Right lobe of liver (tissue), 6 donors: ENCODE results near the gene MCM8. TPM values are rescaled to one million over a fixed set of nuclear protein-coding genes. Genes with fewer than 3 reads are reported as not detected.

Source experiments
- ATAC-seq, 4 donors: fragments of 200-7000 bp; cut with Tn5 transposase; one replicate each; pipeline ENCODE4 v1.9.1; 2020; ENCODE audit warnings: mild to moderate bottlenecking in 4 of 4, moderate library complexity in 4 of 4
- DNase-seq, 3 donors: peaks; one replicate each; pipeline ENCODE4 v3.0.0-alpha.2; 2020
- H3K27ac ChIP-seq, 3 donors: fragments of 200-600 bp; one replicate each; pipeline ENCODE4 v1.8.0; 2022
- H3K27me3 ChIP-seq, 2 donors: fragments of 200-600 bp; one replicate each; pipeline ENCODE4 v1.8.0; 2022
- H3K36me3 ChIP-seq, 4 donors: fragments of 200-600 bp; sonication (generic) in 1 of 4; one replicate each; pipeline versions ENCODE4 v1.5.1 to v1.8.0; 2017 to 2022; ENCODE audit warnings: control low read depth in 1 of 4
- H3K4me1 ChIP-seq, 4 donors: fragments of 200-600 bp; sonication (generic) in 1 of 4; one replicate each; pipeline versions ENCODE4 v1.5.1 to v1.8.0; 2017 to 2022; ENCODE audit warnings: control low read depth in 1 of 4
- H3K4me3 ChIP-seq, 3 donors: fragments of 200-600 bp; one replicate each; pipeline ENCODE4 v1.8.0; 2022
- H3K9me3 ChIP-seq, 4 donors: fragments of 200-600 bp; sonication (generic) in 1 of 4; one replicate each; pipeline versions ENCODE4 v1.5.1 to v1.8.0; 2017 to 2022; ENCODE audit warnings: control low read depth in 1 of 4
- POLR2A ChIP-seq: fragments of 450-650 bp; IDR thresholded peaks from one replicate; pipeline ENCODE4 v1.6.1; 2017; ENCODE audit warnings: antibody characterized with exemption, mild to moderate bottlenecking
- WGBS: methylation state at CpG from one replicate; pipeline ENCODE4 v1.1.6; 2018; ENCODE audit warnings: low coverage, low lambda C conversion rate; ENCODE audit not compliant: insufficient coverage; ENCODE audit errors: missing lambda C conversion rate; 5-methylcytosine and 5-hydroxymethylcytosine counted together
- intact Hi-C, 2 donors: fragments of 100-400 bp; cut with DNase I; formaldehyde crosslinking; loops; one replicate each; pipeline versions ENCODE4 v1.11.2 to v1.14.1; 2022
- total RNA-seq, 6 experiments: library from RNA; depleted of rRNA in 2 of 6; stranded (reverse); fragments of >200 nt in 2 of 6; fragmentation: NEBNext Ultra II Directional in 3 of 6; extraction: Animal tissue kit (Norgen Biotek cat#: 25700) in 3 of 6; gene quantifications; one replicate each; pipeline versions ENCODE4 v1.1.0 to v1.2.4, GENCODE V29; 2016 to 2023
- TF ChIP-seq, protein P1 (sequence below), 4 donors: fragments of 200-600 bp in 3 of 4; fragments of 450-650 bp in 1 of 4; IDR thresholded peaks; one replicate each; pipeline versions ENCODE4 v1.5.1 to v1.8.0; 2016 to 2022; ENCODE audit warnings: antibody characterized with exemption in 4 of 4, mild to moderate bottlenecking in 2 of 4
- donor health status: DM: no; HTN: yes; CAD: no.
- donor health status: DM: no; HTN: no; CAD: no.
- donor health status: DM: no; HTN: no; CAD: no.
- donor health status: DM: no; HTN: yes; CAD: no.
- donor health status: DM: no; HTN: yes; CAD: no.

The MCM8 gene
- total RNA-seq, 6 experiments from 2014 or later, result 1.4 to 2.5 (median 1.6) TPM

DNA sequence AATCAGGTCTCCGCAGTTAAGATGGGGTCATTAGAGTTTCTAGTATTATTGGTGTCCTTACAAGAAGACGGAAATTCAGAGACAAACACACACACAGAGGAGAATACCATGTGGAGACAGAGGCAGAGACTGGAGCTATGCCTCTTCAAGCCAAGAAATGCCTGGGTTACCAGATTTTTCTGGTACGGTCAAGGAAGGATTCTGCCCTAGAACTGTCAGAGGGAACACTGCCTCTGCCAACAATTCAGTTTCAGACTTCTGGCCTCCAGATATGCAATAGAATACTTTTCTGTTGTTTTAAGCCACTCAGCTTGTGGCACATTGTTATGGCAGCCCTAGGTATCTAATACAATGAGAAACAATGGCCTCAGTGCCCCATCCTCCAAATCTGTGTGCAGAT lies 19.0 kb upstream of the MCM8 start:
- no peak for ATAC-seq
- TF ChIP-seq POLR2A, result no peak
- TF ChIP-seq, protein P1, sequence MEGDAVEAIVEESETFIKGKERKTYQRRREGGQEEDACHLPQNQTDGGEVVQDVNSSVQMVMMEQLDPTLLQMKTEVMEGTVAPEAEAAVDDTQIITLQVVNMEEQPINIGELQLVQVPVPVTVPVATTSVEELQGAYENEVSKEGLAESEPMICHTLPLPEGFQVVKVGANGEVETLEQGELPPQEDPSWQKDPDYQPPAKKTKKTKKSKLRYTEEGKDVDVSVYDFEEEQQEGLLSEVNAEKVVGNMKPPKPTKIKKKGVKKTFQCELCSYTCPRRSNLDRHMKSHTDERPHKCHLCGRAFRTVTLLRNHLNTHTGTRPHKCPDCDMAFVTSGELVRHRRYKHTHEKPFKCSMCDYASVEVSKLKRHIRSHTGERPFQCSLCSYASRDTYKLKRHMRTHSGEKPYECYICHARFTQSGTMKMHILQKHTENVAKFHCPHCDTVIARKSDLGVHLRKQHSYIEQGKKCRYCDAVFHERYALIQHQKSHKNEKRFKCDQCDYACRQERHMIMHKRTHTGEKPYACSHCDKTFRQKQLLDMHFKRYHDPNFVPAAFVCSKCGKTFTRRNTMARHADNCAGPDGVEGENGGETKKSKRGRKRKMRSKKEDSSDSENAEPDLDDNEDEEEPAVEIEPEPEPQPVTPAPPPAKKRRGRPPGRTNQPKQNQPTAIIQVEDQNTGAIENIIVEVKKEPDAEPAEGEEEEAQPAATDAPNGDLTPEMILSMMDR (IDR thresholded peaks at IDR 0.05), result no peak
- H3K4me1 ChIP-seq, result no peaks in the 10 kb centered on the region
- intact Hi-C loops, result no loop called here
- no peak for DNase-seq
- H3K27me3 ChIP-seq, result no peaks in the 10 kb centered on the region
- no peaks in the 10 kb centered on the region for H3K9me3 ChIP-seq
- no peak overlapping the region for H3K27ac ChIP-seq
- no peaks in the 10 kb centered on the region for H3K36me3 ChIP-seq
- WGBS, result 53% methylated on average over 3 of the region's 3 CpGs
- H3K4me3 ChIP-seq, result no peak overlapping the region

DNA sequence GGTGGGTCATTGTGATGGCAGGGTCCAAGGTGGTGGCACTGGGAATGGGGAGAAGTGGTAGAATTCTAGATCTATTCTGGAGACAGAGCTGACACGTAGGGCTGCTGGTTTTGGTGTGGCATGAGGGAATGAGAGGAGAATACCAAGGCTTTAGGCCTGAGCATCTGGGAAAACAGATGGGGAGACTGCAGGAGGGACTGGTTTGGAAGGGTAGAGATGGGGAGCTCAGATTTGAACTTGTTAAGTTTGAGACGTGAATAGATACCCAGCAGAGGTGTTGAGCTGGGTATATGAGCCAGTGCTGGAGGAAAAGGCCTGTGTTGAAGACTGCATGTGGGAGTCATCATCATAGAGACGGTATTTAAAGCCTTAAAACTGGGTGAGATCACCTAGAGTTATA lies 17.7 kb upstream of the MCM8 start:
- TF ChIP-seq, protein P1 (IDR thresholded peaks at IDR 0.05), result no peak
- TF ChIP-seq POLR2A, result no peak
- Histone ChIP-seq H3K9me3 (no peaks in the 10 kb centered on the region), H3K4me3 (no peak overlapping the region), H3K4me1 (no peaks in the 10 kb centered on the region), H3K36me3 (no peaks in the 10 kb centered on the region), H3K27me3 (no peaks in the 10 kb centered on the region), H3K27ac (no peak overlapping the region)
- intact Hi-C loops, result no loop called here
- DNase-seq (no peak), ATAC-seq (no peak)
- 75% methylated on average over 3 of the region's 3 CpGs for WGBS

DNA sequence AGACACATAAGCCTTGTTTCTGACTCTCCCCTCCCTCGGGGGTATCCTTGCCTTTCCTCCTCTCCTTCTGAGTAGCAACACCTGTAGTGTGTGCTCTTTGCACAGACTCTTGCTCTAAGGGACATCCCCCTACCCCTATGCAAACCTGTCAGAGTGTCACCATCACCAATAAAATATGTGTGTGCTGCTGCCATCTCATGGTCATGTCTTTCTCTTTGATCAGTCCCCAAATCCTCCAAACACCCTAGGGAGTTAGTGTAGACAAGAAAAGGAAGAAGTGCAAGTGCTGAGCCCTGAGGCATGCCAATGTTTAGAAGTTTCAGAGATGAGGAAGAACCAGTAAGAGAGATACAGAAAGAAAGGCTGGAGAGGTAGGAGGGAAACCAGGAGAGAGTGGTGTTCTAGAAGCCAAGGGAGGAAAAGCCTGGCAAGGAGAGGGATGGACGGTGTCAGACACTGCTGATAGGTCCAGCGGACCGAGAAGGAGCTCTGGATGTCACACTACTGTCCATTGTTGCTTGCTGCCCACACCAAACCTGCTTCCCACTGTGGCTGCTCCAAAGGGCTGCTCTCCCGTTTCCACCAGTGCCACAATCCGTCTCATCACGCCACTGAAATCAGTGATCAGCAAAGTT lies 16.5 kb upstream of the MCM8 start:
- H3K4me1 ChIP-seq, result no peaks in the 10 kb centered on the region
- TF ChIP-seq, protein P1 (IDR thresholded peaks at IDR 0.05), result peak in 2 of 4 donors; percentile 15 to 22
- TF ChIP-seq POLR2A, result no peak
- H3K36me3 ChIP-seq, result peaks cover 0 to 7% (median 2%) of the 10 kb centered on the region in 4 donors
- 68% methylated on average over 4 of the region's 7 CpGs for WGBS
- H3K9me3 ChIP-seq, result no peaks in the 10 kb centered on the region
- no peak overlapping the region for H3K4me3 ChIP-seq
- ATAC-seq (peak in 2 of 4 donors; percentile 28 to 54), DNase-seq (no peak)
- H3K27ac ChIP-seq, result no peak overlapping the region
- H3K27me3 ChIP-seq, result no peaks in the 10 kb centered on the region
- intact Hi-C loops, result no loop called here

DNA sequence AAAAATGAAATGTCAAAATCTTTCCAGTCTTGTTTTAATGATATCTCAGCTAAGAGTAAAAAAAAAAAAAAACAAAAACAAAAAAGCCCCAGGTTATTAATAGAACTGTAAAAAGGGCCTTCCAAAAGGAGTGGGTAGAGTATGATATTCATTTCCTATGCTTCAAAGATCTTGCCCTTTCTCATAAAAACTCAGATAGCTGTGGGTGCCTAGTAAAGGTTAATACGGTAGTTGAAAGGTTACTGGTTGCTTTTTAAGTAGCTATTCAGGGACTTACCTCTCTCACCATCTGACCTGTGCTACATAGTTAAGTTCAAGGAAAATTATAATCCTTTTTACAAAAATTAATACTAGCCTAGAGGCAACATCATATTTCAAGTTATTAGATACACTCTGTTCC lies 15.1 kb upstream of the MCM8 start:
- peaks cover 0 to 16% (median 6%) of the 10 kb centered on the region in 4 donors for H3K36me3 ChIP-seq
- no peaks in the 10 kb centered on the region for H3K4me1 ChIP-seq
- TF ChIP-seq, protein P1 (IDR thresholded peaks at IDR 0.05), result no peak
- no peak for TF ChIP-seq POLR2A
- intact Hi-C loops, result no loop called here
- H3K4me3 ChIP-seq, result no peak overlapping the region
- no peak overlapping the region for H3K27ac ChIP-seq
- no peak for ATAC-seq
- H3K27me3 ChIP-seq, result no peaks in the 10 kb centered on the region
- DNase-seq, result no peak
- H3K9me3 ChIP-seq, result no peaks in the 10 kb centered on the region
- 58% methylated on average over 1 of the region's 1 CpG for WGBS
